ENCODE measurements around the gene PEG3.
"Not testable (repeated sequence)": the region's sequence is repeated elsewhere in the genome, so short reads cannot be mapped to it uniquely, and the experiment has no call there.

PEG3 gene

GRCh38 chr19:56840451-56841192 lies at the start of gene PEG3, which contains the start of gene ZIM2:
Gene PEG3, minus strand, starts transcription at chr19:56840726. Its CDS starts 16,071 bp downstream, at chr19:56824655.
Gene ZIM2, minus strand, starts transcription at chr19:56840726. Its CDS starts 16,449 bp downstream, at chr19:56824277.
- FAIRE-seq = no peak

- no peak for FAIRE-seq
Observed at GRCh38 chr19:56885173-56885985, 44.9 kb upstream of the PEG3 start.

DNA sequence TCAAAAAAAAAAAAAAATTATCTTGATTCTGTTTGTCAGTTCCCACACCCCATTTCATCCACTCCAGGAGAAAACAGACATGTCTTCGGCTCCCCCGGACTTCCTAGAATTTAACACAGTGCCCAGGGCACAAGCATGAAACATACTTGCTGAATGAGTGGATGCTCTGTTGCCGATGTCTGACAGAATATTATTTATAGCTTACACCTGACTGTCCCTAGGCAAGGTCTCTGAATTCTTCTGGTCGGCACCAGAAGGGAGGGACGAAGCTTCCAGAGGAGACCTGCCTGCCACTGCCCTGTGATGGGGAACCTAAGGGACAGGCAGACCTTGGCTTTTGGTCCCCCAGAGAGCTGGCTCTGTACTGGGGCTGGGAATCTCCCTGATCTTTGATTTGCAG lies 43.9 kb upstream of the PEG3 start:
- no peak for FAIRE-seq

- no peak for FAIRE-seq
Observed at GRCh38 chr19:56880592-56881190, 40.2 kb upstream of the PEG3 start.

DNA sequence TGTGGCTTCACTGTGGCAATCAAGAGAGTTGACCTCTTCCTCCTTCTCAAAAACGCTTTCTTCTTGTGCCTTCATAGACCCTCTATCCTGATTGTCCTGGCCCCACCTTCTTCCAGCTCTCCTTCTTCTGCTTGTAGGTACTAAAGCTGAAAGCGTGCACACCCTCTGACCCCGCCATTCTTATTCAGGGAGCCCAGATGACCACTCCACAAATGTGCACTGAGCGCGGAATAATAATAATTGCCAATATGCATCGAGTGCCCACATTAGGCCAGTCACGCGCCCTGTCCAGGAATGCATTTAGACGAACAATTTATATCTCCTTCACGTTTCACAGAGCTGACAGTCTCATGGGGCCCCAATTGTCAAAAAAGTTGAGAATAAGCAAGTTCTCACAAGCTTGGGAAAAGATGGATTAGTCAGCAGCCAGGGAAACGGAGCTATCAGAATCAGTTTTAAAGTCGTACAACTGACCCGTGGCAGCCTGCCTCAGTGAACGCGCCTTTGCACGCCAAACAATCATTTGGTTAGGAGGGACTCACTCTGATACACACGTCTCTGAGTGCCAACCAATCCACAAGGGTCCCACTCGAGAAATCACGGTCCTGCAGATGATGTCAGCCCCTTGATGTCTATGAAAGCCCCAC lies 36.7 kb upstream of the PEG3 start:
- no peak for FAIRE-seq

GRCh38 chr19:56875717-56876116 lies 35.2 kb upstream of the PEG3 start:
- FAIRE-seq = no peak

GRCh38 chr19:56874530-56874929 lies 34.0 kb upstream of the PEG3 start:
- FAIRE-seq = no peak

DNA sequence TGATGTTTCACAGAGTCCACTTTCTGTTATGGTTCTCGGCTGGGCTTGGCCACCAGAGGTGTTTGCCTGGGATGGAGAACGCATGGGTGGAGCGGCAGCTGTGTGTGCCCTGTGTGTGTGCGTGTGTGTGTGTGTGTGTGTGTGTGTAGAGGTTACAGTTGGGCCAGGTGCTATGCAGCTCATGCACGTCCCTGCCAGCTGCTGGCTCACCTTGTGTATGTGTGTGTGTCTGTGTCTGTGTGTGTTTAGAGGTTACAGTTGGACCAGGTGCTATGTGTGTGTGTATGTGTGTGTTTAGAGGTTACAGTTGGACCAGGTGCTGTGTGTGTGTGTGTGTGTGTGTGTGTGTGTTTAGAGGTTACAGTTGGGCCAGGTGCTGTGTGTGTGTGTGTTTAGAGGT lies 33.0 kb upstream of the PEG3 start:
- FAIRE-seq = no peak

DNA sequence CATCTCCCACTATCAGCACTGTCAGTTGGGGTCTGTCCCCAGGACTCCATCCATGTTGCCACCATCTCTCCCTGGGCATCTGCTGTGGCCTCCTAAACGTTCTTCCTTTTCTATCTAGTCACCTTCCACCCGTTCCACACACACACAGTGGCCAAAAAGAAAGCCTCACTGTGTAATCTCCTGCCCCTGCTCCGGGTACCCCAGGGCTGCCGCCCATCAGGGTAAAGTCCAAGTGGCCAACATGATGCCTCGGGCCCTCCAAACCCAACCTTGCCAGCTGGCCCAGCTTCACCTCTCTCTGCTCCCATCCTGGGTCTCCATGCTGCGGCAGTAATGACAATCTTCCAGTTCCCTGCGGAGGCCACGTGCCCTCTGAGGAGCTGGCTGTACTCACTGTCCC lies 29.4 kb upstream of the PEG3 start:
- FAIRE-seq = no peak

DNA sequence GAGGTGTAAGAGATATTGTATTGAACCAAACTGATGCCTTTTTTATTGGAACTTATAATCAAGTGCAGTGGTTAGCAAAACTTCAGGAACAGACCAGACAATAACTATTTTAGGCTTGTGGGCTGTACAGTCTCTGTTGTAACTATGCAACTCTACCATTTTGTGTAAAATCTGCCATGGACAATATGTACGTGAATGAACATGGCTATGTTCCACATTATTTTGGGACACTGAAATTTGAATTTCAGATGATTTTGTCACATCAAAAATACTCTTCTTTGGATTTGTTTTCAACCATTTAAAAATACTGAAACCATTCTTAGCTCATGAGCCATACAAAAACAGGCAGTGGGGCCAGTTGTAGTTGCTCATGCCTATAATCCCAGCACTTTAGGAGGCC lies 27.9 kb upstream of the PEG3 start:
- FAIRE-seq = no peak

DNA sequence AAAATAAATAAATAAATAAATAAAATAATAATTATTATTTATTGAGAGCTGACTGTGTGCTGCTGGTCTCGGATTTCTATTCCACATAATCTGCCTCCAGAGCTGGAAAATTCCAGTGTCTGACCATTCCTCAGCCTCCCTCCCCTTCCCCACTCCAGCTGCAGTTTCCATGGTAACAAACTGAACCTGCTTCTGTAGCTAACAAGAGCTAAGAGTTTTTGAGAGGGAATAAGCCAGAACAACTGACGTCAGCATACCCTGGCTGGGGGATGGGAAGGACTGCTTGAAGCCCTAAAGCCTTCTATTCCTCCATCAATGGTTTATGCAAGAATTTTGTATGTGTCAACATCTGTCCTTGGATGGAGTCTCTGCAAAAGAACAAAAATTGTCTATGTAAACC lies 26.0 kb upstream of the PEG3 start:
- FAIRE-seq = no peak

DNA sequence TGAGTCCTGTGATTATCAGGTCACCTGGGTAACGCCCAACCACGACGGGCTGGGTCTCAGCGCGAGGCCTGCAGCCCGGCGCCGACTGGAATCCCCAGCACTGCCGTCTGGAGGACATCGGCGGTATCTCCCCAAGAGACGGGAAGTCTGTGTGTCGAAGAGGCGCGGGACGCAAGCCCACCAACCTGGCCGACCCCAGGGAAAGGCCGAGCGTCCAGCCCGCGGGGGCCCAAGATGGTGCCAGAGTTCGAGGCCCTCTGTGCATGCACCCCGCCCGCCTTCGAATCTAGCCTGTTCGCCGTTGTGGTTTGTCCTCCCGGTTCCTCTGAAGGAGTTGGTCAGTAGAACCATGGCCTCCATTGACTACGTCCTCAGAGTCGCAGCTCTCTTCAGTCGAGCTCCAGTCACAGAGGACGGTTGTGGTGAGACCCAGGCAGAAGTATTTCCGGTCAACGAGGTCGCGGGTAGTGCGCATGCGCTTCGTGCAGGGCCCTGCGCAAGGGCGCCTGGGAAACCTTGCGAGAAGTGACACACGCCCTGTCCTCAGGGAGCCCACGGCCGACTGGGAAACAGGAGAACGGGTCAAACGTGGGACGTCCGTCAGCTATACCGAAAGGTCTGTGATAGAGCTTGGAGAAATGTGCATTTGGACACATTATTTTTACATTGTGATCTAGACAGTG lies 24.1 kb upstream of the PEG3 start:
- FAIRE-seq = no peak

DNA sequence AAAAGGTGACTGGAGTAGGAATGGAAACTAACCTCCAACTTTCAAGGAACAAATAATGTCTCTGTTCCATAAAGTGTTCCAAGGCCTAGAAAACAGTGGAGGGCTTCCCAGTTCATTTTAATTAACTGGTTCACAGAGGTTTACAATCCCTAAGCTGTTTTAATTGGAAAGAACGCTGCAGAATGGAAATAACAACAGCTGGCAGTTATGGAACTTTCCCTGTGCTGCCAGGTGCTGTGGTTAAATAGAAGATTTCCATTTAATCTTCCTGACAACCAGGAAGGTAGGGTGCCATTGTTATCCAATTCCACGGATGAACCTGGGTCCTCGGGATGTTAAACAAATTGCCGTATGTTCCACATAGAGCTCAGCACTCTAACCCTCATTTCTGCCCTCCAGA lies 22.2 kb upstream of the PEG3 start:
- no peak for FAIRE-seq

DNA sequence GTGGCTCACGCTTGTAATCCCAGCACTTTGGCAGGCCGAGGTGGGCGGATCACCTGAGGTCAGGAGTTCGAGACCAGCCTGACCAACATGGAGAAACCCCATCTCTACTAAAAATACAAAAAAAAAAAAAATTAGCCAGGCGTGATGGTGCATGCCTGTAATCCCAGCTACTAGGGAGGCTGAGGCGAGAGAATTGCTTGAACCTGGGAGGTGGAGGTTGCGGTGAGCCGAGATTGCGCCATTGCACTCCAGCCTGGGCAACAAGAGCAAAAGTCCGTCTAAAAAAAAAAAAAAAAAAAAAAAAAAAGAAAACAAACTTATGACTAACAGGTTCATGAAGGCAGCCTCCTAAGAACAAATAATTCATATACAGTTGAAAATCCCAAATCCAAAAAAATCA lies 19.9 kb upstream of the PEG3 start:
- FAIRE-seq = not testable (repeated sequence)

GRCh38 chr19:56858026-56858425 lies 17.5 kb upstream of the PEG3 start:
- no peak for FAIRE-seq

- FAIRE-seq = no peak
Observed at GRCh38 chr19:56856822-56857221, 16.3 kb upstream of the PEG3 start.

DNA sequence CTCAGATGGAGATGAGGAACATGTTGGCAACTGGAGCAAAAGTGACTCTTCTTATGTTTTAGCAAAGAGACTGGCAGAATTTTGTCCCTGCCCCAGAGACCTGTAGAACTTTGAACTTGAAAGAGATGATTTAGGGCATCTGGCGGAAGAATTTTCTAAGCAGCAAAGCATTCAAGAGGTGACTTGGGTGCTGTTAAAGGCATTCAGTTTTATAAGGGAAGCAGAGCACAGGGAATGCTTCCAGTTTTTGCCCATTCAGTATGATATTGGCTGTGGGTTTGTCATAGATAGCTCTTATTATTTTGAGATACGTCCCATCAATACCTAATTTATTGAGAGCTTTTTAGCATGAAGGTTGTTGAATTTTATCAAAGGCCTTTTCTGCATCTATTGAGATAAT lies 11.8 kb upstream of the PEG3 start:
- FAIRE-seq = not testable (repeated sequence)

GRCh38 chr19:56848166-56848565 lies 7.6 kb upstream of the PEG3 start:
- no peak for FAIRE-seq

DNA sequence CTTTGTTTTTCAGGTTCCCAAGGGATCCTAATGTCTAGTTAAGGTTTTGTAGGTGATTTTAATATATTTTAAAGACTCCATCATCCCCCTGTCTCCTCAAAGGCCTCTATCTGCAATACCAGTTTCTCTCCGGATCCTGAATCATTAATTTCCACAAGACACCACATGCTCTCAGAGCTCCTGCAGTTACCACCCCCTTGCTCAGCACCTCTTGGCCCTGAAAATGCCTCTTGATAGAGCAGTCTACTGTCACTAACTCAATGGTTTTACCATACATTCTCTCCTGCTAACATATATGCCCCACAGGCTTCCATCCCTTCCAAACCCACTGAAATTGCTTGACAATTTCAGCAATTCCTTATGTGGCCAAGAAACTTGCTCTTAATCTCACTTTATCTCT lies 1.9 kb upstream of the PEG3 start:
- no peak for FAIRE-seq

DNA sequence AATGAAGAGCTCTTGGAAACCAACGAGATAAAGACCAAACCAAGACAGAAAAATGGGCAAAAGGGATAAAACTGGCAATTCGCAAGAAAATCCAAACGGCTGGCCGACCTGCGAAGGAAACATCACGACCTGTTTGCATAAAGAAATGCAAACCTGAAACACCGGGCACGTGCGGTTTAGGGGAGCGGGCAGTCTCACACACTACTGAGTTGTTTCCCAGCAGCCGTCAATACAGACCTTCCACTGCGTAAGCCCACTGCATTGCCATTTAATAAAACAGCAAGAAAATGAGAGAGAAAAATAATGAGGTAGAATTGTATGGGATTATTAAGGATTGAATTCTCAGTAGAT lies 642 bp upstream of the PEG3 start:
- no peak for FAIRE-seq

DNA sequence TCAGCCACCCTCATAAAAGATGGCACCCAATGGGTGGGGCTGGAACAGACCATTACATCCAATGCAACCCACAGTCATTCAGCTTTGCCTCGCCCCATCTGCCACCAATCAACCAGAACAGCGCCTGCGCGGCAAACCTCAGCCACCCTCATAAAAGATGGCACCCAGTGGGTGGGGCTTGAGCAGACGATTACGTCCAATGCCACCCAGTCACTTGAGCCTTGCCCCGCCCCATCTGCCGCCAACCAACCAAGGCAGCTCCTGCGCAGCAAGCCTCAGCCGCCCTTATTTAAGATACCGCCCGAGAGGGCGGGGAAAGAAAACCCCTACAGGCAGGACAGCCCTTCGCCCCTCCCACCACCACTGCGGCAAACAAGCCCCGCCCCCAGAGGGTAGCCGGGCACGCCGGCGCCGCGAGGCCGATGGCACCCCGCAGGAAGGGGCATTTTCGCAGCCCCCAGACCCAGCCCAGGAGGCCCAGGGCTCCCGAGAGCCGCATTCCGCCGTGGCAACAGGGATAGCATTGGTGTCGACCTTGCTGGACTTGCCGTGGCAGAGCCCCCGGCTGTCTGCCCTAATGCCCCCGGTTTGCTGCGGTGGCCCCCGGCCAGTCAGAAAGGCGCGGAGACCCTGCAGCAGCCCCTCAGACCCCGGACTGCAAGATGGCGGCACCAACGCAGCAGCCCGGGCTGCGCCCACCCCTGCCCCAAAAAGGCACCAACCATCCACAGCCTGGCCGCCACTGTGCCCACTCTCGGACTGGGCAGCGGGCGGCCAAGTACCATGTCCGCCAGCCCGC lies 675 bp downstream of the PEG3 start:
- FAIRE-seq = no peak

Data from islet of Langerhans (tissue), 1 donor.